Esophagus squamous epithelium (tissue), 4 donors: ENCODE results near the gene ZNF808.

ENCODE experiments used
- POLR2A ChIP-seq, 4 donors: fragments of 450-650 bp; IDR thresholded peaks; one replicate each; pipeline ENCODE4 v1.6.1; 2017; ENCODE audit warnings: antibody characterized with exemption in 4 of 4, mild to moderate bottlenecking in 4 of 4, moderate library complexity in 3 of 4
- TF ChIP-seq, protein P1 (sequence below), 6 experiments: fragments of 450-650 bp in 4 of 6; fragments of 200-600 bp in 2 of 6; sonication (generic) in 2 of 6; IDR thresholded peaks; one replicate each; pipeline ENCODE4 v1.5.1; 2016 to 2019; ENCODE audit warnings: antibody characterized with exemption in 6 of 6, mild to moderate bottlenecking in 4 of 6, moderate library complexity in 4 of 6

DNA sequence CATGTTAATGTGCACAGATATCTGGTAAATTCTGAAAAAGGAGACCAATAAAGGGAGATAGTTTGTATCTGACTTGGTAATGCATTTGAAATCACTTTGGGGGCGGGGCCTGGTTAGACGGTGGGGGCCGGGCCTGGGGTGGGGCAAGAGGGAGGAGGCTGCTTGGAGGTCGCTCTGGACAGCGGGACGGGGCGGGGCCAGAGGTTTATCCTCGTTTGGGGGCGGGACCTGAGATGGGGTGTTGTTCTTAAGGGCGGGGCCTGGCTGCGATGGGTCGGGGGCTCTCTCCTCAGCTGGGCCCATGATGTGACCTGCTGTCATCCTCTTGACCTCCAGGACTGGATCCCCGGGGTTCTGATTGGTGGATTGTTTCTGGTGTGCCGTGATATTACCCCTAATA lies 4.9 kb upstream of the ZNF808 start:
- no peak for TF ChIP-seq POLR2A (IDR thresholded peaks at IDR 0.05)
- TF ChIP-seq, protein P1, sequence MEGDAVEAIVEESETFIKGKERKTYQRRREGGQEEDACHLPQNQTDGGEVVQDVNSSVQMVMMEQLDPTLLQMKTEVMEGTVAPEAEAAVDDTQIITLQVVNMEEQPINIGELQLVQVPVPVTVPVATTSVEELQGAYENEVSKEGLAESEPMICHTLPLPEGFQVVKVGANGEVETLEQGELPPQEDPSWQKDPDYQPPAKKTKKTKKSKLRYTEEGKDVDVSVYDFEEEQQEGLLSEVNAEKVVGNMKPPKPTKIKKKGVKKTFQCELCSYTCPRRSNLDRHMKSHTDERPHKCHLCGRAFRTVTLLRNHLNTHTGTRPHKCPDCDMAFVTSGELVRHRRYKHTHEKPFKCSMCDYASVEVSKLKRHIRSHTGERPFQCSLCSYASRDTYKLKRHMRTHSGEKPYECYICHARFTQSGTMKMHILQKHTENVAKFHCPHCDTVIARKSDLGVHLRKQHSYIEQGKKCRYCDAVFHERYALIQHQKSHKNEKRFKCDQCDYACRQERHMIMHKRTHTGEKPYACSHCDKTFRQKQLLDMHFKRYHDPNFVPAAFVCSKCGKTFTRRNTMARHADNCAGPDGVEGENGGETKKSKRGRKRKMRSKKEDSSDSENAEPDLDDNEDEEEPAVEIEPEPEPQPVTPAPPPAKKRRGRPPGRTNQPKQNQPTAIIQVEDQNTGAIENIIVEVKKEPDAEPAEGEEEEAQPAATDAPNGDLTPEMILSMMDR (IDR thresholded peaks at IDR 0.05) = no peak
